Liver (tissue), 9 donors: ENCODE measurements around the gene SERBP1. TPM values are rescaled to one million over a fixed set of nuclear protein-coding genes. Genes with fewer than 3 reads are reported as not detected.

Experiments used
- DNase-seq: peaks from one replicate; pipeline ENCODE4 v3.0.0-alpha.2; 2017; ENCODE audit warnings: low spot score
- H3K27ac ChIP-seq, 2 donors: one replicate each; pipeline ENCODE4 v1.7.0; 2013; ENCODE audit warnings: inconsistent platforms in 2 of 2, low read length in 2 of 2, control low read depth in 1 of 2, low read depth in 1 of 2, mild to moderate bottlenecking in 1 of 2
- H3K27me3 ChIP-seq, 4 donors: one replicate each; pipeline versions ENCODE4 v1.6.1 to v1.7.0; 2013; ENCODE audit warnings: low read length in 3 of 4, inconsistent platforms in 1 of 4, mild to moderate bottlenecking in 1 of 4, moderate library complexity in 1 of 4; ENCODE audit not compliant: control insufficient read depth in 4 of 4, insufficient read depth in 4 of 4
- H3K36me3 ChIP-seq, 4 donors: one replicate each; pipeline versions ENCODE4 v1.6.1 to v1.7.0; 2013; ENCODE audit warnings: low read length in 3 of 4, mild to moderate bottlenecking in 3 of 4, low read depth in 1 of 4, moderate library complexity in 1 of 4; ENCODE audit not compliant: control insufficient read depth in 4 of 4, insufficient read depth in 3 of 4
- H3K4me1 ChIP-seq, 4 donors: one replicate each; pipeline versions ENCODE4 v1.6.1 to v1.7.0; 2013; ENCODE audit warnings: low read length in 3 of 4, mild to moderate bottlenecking in 3 of 4, moderate library complexity in 1 of 4; ENCODE audit not compliant: control insufficient read depth in 4 of 4, insufficient read depth in 4 of 4
- H3K4me3 ChIP-seq, 3 donors: one replicate each; pipeline versions ENCODE4 v1.6.1 to v1.7.0; 2013; ENCODE audit warnings: low read length in 3 of 3, control low read depth in 1 of 3, low read depth in 1 of 3, mild to moderate bottlenecking in 1 of 3
- H3K9ac ChIP-seq, 2 donors: one replicate each; pipeline ENCODE4 v1.7.0; 2013; ENCODE audit warnings: low read length in 2 of 2, mild to moderate bottlenecking in 2 of 2, moderate library complexity in 2 of 2, control low read depth in 1 of 2, low read depth in 1 of 2
- H3K9me3 ChIP-seq, 4 donors: one replicate each; pipeline versions ENCODE4 v1.6.1 to v1.7.0; 2013; ENCODE audit warnings: low read length in 3 of 4; ENCODE audit not compliant: control insufficient read depth in 4 of 4
- ATF3 ChIP-seq: IDR thresholded peaks from 2 replicates; pipeline ENCODE4 v1.6.1; 2016; ENCODE audit warnings: antibody characterized with exemption
- GABPA ChIP-seq, 2 donors: IDR thresholded peaks in 1 of 2; conservative IDR thresholded peaks in 1 of 2; 2 replicates each; pipeline ENCODE4 v1.6.1; 2016; ENCODE audit warnings: antibody characterized with exemption in 2 of 2, mild to moderate bottlenecking in 1 of 2, moderate library complexity in 1 of 2
- HNF4A ChIP-seq, 2 donors: conservative IDR thresholded peaks; 2 replicates each; pipeline ENCODE4 v1.6.1; 2016; ENCODE audit warnings: antibody characterized with exemption in 2 of 2, mild to moderate bottlenecking in 2 of 2
- HNF4G ChIP-seq: IDR thresholded peaks from 2 replicates; pipeline ENCODE4 v1.6.1; 2016; ENCODE audit warnings: antibody characterized with exemption
- JUND ChIP-seq, 2 donors: IDR thresholded peaks; 2 replicates each; pipeline ENCODE4 v1.6.1; 2016; ENCODE audit warnings: antibody characterized with exemption in 2 of 2
- MAX ChIP-seq: IDR thresholded peaks from 2 replicates; pipeline ENCODE4 v1.6.1; 2016; ENCODE audit warnings: antibody characterized with exemption
- NR2F2 ChIP-seq: IDR thresholded peaks from 2 replicates; pipeline ENCODE4 v1.6.1; 2016; ENCODE audit warnings: antibody characterized with exemption
- REST ChIP-seq: IDR thresholded peaks from 2 replicates; pipeline ENCODE4 v1.6.1; 2016; ENCODE audit warnings: antibody characterized with exemption, mild to moderate bottlenecking
- RXRA ChIP-seq, 2 donors: IDR thresholded peaks; 2 replicates each; pipeline ENCODE4 v1.6.1; 2017 to 2018; ENCODE audit warnings: antibody characterized with exemption in 2 of 2, mild to moderate bottlenecking in 1 of 2
- SP1 ChIP-seq: IDR thresholded peaks from 2 replicates; pipeline ENCODE4 v1.6.1; 2018; ENCODE audit warnings: antibody characterized with exemption, mild to moderate bottlenecking
- TAF1 ChIP-seq: conservative IDR thresholded peaks from 2 replicates; pipeline ENCODE4 v1.6.1; 2016; ENCODE audit warnings: antibody characterized with exemption, mild to moderate bottlenecking
- YY1 ChIP-seq: IDR thresholded peaks from 2 replicates; pipeline ENCODE4 v1.6.1; 2016; ENCODE audit warnings: antibody characterized with exemption, mild to moderate bottlenecking
- ZBTB33 ChIP-seq: IDR thresholded peaks from 2 replicates; pipeline ENCODE4 v1.6.1; 2016; ENCODE audit warnings: antibody characterized with exemption
- WGBS: extraction: QIAGEN DNeasy Blood & Tissue Kit; methylation state at CpG from one replicate; pipeline ENCODE4 v1.1.7; 2013; 5-methylcytosine and 5-hydroxymethylcytosine counted together
- polyA plus RNA-seq, 2 donors: library from polyadenylated mRNA; stranded (reverse) in 1 of 2; unstranded in 1 of 2; fragments of 200-250 nt in 1 of 2; fragments of >200 nt in 1 of 2; fragmentation: Nextera tagmentation in 1 of 2; extraction: Ambion mirVana in 1 of 2; gene quantifications; one replicate each; pipeline versions ENCODE4 v1.2.1 to v1.2.3, GENCODE V29; 2013 to 2015
- total RNA-seq, 2 donors: library from RNA; depleted of rRNA; stranded (reverse); fragments of >200 nt; gene quantifications; one replicate each; pipeline ENCODE4 v1.2.3, GENCODE V29; 2014
- donor health status: healthy.
- donor health status: healthy.
- donor health status: healthy.
- donor health status: healthy.
- donor health status: healthy.

The SERBP1 gene
- total and polyA plus RNA-seq, 4 donors = 66.6 to 140 (median 117) TPM

- no peaks in the 10 kb centered on the region for H3K9me3 ChIP-seq
- no peak overlapping the region for H3K9ac ChIP-seq
- no peak overlapping the region for H3K27ac ChIP-seq
- H3K4me1 ChIP-seq = peaks cover 0 to 4% (median 0%) of the 10 kb centered on the region in 4 donors
- no peak overlapping the region for H3K4me3 ChIP-seq
- no peak for TF ChIP-seq MAX
- no peak for TF ChIP-seq RXRA (IDR thresholded peaks at IDR 0.05)
- no peak for TF ChIP-seq SP1
- no peak for TF ChIP-seq TAF1
- no peak for TF ChIP-seq GABPA (IDR thresholded peaks at IDR 0.05 in 1 of 2, conservative IDR thresholded peaks at IDR 0.05 in 1 of 2)
- no peak for DNase-seq
- no peaks in the 10 kb centered on the region for H3K36me3 ChIP-seq
- H3K27me3 ChIP-seq = no peaks in the 10 kb centered on the region
- WGBS = 85% methylated on average over 2 of the region's 2 CpGs
Observed at GRCh38 chr1:67441739-67442281, 11.6 kb upstream of the SERBP1 start.

- Histone ChIP-seq H3K27ac (no peak overlapping the region), H3K36me3 (no peaks in the 10 kb centered on the region), H3K27me3 (no peaks in the 10 kb centered on the region), H3K9ac (no peak overlapping the region), H3K4me3 (no peak overlapping the region), H3K9me3 (no peaks in the 10 kb centered on the region), H3K4me1 (peaks cover 0 to 4% (median 0%) of the 10 kb centered on the region in 4 donors)
- DNase-seq = peak; percentile 49
- 41% methylated on average over 3 of the region's 3 CpGs for WGBS
- TF ChIP-seq ATF3 (no peak), NR2F2 (no peak), REST (no peak), ZBTB33 (no peak), HNF4G (no peak), YY1 (no peak), JUND (IDR thresholded peaks at IDR 0.05) (no peak), TAF1 (no peak), HNF4A (conservative IDR thresholded peaks at IDR 0.05) (no peak), RXRA (IDR thresholded peaks at IDR 0.05) (no peak)
Observed at GRCh38 chr1:67441183-67441582, 11.0 kb upstream of the SERBP1 start.
